MV-4-11 (cell line): ENCODE results near the gene CFAP69.

Experiments used
- DNase-seq: peaks from one replicate; lab custom pipeline; 2025; lab: John Stamatoyannopoulos, UW

The CFAP69 gene, protein sequence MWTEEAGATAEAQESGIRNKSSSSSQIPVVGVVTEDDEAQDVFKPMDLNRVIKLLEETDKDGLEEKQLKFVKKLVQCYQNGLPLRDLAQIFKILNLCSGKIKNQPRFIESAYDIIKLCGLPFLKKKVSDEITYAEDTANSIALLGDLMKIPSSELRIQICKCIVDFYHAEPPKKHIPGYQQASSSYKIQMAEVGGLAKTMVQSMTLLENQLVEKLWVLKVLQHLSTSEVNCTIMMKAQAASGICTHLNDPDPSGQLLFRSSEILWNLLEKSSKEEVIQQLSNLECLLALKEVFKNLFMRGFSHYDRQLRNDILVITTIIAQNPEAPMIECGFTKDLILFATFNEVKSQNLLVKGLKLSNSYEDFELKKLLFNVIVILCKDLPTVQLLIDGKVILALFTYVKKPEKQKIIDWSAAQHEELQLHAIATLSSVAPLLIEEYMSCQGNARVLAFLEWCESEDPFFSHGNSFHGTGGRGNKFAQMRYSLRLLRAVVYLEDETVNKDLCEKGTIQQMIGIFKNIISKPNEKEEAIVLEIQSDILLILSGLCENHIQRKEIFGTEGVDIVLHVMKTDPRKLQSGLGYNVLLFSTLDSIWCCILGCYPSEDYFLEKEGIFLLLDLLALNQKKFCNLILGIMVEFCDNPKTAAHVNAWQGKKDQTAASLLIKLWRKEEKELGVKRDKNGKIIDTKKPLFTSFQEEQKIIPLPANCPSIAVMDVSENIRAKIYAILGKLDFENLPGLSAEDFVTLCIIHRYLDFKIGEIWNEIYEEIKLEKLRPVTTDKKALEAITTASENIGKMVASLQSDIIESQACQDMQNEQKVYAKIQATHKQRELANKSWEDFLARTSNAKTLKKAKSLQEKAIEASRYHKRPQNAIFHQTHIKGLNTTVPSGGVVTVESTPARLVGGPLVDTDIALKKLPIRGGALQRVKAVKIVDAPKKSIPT

GRCh38 chr7:90244909-90245851 is at the start of gene CFAP69:
CFAP69 (plus strand) TSS chr7:90245174; CDS start chr7:90245425, 251 bp downstream.
- DNase-seq, result peak; percentile 65

GRCh38 chr7:90201500-90202195 is 43.3 kb upstream of the CFAP69 start:
- DNase-seq, result no peak

DNA sequence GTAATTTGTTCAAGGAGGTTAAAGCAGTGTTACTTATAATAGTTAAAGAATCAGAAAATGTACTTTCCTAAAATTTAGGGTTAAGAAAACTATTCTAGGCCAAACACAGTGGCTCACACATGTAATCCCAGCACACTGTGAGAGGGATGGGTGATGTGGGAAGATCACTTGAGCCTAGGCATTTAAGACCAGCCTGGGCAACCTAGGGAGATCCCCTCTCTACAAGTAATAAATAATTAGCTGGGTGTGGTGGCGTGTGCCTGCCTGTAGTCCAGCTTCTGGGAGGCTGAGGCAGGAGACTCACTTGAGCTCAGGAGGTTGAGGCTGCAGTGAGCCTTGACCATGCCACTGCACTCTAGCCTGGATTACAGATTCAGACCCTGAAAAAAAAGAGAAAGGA is 37.0 kb upstream of the CFAP69 start:
- DNase-seq, result no peak

DNA sequence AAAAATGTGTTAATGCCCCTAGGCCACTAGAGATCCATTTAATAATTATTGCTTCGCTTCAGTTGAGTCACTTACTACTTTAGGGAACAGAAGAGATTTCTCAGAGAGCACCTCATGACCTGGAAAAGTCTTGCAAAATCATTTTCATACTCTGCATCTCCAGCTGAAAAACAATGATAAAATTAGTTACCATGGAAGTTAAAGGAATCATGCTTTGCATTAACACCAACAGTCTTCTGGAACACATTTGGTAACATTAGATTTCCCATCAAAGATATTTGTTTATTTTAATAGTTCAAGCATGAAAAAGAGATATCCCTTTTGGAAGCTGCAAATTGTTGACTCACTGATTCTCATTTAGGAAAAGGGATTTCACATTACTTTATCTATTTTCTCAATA is 35.2 kb upstream of the CFAP69 start:
- no peak for DNase-seq

GRCh38 chr7:90210475-90210874 is 34.5 kb upstream of the CFAP69 start:
- DNase-seq, result no peak

DNA sequence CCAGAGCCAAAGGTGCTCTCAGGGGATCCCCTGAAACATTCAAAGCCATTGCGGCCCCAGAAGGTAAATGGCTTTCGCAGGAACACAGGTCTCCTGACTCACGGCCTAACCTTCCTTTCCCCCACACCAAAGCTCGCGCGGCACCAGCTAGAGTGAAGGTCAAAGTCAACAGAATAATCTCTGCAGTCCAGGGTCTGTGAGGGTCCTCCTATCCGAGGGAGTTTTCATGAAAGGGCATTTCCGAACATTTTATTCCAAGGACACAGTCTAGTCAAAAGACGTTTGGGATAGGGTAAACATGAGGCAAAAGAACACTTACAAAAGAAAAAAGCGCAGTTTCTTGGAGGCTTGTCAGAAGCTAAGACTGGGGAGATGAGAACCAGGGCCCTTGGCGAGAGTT is 34.0 kb upstream of the CFAP69 start:
- no peak for DNase-seq

DNA sequence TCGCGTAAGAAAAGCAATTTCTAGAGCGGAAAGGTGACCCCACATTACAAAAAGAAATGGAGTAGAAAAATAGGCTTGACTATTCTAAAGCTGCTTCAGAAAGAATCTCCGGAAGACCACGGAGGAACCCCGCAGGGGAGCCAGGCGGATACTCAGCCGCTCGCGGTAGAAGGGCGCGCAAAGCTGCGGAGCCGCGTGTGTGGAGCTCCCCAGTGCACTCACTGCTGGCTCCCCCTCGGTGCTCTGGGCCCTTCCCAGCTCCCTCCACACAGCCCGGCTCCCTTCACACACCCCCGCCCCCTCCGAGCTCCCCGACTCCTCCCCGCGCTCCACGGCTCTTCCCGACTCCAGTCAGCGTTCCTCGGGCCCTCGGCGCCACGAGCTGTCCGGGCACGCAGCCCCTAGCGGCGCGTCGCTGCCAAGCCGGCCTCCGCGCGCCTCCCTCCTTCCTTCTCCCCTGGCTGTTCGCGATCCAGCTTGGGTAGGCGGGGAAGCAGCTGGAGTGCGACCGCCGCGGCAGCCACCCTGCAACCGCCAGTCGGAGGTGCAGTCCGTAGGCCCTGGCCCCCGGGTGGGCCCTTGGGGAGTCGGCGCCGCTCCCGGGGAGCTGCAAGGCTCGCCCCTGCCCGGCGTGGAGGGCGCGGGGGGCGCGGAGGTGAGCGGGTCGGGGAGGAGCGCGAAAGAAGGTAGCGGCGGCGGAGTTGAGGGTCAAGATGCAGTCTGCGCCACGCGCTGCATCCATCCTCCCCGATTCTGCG is 33.4 kb upstream of the CFAP69 start, which contains the start of gene STEAP2:
TSS of gene STEAP2 (plus strand) at position 350 of the 758 bp plus-strand sequence. CDS start 13,343 bp downstream, outside the sequence.
- DNase-seq, result no peak

DNA sequence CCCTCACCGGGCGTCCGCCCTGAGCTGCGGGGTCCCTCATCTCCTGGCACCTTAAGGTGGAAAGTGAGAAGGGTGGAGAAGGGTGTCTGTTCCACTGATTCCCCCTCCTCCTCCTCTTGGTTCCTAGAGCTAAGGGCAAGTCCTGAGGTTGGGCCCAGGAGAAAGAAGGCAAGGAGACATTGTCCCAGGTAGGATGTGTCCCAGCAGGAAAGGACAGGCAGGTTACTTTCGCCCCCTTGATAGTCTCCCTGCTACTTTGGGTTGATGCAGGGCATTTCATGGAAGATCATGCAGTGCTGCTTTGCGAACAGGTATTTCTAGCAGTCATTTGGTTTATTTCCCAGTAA is 32.9 kb upstream of the CFAP69 start:
- no peak for DNase-seq

GRCh38 chr7:90213521-90213920 is 31.5 kb upstream of the CFAP69 start:
- DNase-seq, result no peak

DNA sequence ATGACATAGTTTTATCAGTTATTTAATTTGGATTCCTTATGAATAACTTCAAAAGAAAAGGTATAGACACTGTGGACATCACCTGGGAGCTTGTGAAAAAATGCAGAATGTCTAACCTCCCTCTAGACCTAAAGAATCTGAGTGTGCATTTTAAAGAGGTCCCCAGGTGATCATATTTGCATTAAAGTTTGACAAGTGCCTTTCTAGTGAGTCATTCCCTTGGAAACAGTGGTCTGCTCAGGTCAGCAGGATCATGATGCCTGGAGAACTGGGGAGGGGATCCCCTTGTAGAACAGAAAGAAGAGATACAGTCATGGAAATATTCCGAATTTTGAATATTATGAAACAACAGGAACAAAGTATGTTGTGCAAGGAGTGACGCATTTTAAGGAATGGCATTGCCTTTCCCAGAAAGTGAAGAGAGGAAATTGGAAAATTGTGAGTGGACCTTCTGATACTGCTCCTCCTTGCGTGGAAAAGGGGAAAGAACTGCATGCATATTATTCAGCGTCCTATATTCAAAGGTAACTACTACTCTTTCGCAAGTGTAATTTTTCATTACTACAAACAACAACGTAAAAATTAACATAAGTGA is 28.8 kb upstream of the CFAP69 start:
- DNase-seq, result no peak

- DNase-seq, result no peak
These were observed 28.2 kb upstream of the CFAP69 start for GRCh38 chr7:90216771-90217170.

DNA sequence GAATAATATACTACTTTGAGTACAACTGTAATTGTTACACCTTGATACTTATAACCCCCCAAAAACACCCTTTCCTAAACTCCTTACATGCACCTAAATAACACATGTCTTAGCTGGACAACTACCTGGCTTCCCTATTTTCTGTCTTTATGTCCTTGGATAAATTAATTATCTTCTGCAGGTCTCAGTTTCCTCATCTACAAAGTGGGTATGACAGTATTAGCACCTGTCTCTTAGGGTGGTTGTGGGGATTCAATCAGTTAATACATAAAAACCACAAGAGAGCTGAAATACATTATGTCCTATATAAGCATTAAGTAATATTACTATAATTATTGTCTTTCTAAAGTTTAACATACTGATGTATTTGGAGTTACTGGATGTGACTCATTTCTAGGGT is 22.6 kb upstream of the CFAP69 start:
- DNase-seq, result no peak

- DNase-seq, result no peak
These were observed 21.9 kb upstream of the CFAP69 start for GRCh38 chr7:90222811-90223725.

DNA sequence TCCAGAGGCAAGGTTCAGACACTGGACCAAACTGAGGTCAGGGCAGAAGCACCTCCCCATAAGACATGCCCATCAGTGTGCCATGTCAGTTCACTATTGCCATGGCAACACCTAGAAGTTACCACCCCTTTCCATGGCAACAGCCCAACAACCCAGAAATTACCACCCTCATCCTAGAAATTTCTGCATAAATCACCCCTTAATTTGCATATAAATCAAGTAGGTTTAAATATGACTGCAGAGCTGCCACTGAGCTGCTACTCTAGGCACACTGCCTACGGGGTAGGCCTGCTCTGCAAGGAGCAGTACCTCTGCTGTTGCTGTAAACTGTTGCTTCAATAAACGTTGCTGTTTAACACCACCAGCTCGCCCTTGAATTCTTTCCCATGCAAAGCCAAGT is 20.8 kb upstream of the CFAP69 start:
- no peak for DNase-seq

- DNase-seq, result no peak
These were observed 19.8 kb upstream of the CFAP69 start for GRCh38 chr7:90225181-90225580.

DNA sequence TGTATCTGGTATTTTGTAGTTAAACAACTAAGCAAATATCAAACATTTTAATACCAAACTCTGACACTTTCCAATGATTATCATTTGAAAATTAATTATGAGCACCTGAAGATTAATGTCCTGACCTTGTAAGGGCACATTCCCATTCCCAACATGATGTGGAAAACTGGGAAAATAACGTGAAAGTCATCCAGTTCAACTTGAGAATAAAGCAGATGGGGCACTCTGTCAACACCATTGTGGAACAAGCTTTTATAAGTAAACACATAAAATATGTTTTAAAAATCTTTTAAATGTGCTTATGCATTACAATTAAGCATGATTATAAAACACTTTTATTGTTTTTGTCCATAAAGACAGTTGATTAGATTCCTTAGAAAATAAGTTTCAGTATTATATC is 19.4 kb upstream of the CFAP69 start:
- no peak for DNase-seq

GRCh38 chr7:90227259-90227658 is 17.7 kb upstream of the CFAP69 start:
- DNase-seq, result no peak

DNA sequence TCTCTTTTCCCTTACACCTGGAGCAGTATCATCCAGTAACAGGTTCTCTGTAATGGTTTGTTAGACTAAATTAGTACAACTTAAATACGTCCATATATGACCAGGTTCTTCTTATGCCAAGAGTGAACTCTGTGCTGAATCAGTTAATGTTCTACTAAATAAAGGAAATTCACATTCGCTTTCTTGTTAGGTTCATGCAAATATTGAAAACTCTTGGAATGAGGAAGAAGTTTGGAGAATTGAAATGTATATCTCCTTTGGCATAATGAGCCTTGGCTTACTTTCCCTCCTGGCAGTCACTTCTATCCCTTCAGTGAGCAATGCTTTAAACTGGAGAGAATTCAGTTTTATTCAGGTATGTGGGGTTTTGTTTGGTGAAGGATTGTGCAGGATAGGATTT is 15.3 kb upstream of the CFAP69 start:
- no peak for DNase-seq

GRCh38 chr7:90230834-90231233 is 14.1 kb upstream of the CFAP69 start:
- no peak for DNase-seq
